ENCODE data around the gene DDX11.
"Not testable (repeated sequence)": the region's sequence is repeated elsewhere in the genome, so short reads cannot be mapped to it uniquely, and the experiment has no call there.

DDX11 gene

GRCh38 chr12:31099434-31099833 lies 25.8 kb downstream of the DDX11 start:
- not testable (repeated sequence) for DNase-seq (ENCODE audit: low read depth)

GRCh38 chr12:31100503-31101208 lies 27.0 kb downstream of the DDX11 start:
- DNase-seq (ENCODE audit: low read depth), result not testable (repeated sequence)

GRCh38 chr12:31102125-31102524 lies 28.5 kb downstream of the DDX11 start:
- not testable (repeated sequence) for DNase-seq (ENCODE audit: low read depth)

DNA sequence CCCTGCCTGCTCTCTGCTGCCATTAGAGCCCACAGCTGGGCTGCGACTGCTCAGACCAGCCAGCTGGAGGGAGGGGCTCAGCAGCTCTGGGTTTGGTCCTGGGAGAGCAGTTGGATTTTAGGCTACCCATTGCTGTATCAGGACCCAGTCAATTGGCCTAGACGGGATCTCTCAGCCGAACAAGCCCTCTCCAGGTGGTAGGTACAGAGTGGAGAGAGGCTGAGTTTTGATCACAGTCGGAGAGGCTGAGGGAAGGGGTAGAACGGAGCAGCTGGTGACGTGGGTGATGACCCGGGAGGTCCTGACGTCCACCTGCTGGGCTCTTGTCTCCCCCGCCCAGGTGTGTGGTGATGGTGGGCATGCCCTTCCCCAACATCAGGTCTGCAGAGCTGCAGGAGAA lies 28.9 kb downstream of the DDX11 start:
- not testable (repeated sequence) for DNase-seq (ENCODE audit: low read depth)

- DNase-seq (ENCODE audit: low read depth), result not testable (repeated sequence)
Measured at GRCh38 chr12:31103561-31103975, 29.9 kb downstream of the DDX11 start.

DNA sequence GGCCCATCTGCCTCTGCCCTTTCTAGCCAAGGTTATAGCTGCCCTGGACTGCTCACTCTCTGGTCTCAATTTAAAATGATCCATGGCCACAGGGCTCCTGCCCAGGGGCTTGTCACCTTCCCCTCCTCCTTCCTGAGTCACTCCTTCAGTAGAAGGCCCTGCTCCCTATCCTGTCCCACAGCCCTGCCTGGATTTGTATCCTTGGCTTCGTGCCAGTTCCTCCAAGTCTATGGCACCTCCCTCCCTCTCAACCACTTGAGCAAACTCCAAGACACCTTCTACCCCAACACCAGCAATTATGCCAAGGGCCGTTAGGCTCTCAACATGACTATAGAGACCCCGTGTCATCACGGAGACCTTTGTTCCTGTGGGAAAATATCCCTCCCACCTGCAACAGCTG lies 30.6 kb downstream of the DDX11 start:
- DNase-seq (ENCODE audit: low read depth), result not testable (repeated sequence)

DNA sequence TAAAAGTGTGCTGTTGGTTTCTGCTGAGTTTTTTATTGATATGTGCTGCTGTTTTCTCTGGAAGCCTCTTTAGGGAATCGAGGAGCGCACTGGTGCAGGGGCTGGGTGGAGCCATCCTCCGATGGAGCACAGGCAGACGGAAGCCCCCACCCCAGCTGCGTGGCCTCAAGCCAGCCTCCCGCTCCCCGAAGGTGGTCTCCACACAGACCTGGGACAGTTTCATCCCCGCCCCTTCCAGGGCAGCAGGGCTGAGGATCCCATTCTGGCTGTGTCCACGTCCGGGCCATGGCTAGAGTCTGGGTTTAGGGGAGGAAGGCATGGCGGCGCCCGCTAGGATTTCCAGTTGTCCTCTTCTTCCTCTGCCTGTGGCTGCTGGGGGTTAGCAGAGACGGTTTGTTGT lies 31.1 kb downstream of the DDX11 start:
- not testable (repeated sequence) for DNase-seq (ENCODE audit: low read depth)

DNA sequence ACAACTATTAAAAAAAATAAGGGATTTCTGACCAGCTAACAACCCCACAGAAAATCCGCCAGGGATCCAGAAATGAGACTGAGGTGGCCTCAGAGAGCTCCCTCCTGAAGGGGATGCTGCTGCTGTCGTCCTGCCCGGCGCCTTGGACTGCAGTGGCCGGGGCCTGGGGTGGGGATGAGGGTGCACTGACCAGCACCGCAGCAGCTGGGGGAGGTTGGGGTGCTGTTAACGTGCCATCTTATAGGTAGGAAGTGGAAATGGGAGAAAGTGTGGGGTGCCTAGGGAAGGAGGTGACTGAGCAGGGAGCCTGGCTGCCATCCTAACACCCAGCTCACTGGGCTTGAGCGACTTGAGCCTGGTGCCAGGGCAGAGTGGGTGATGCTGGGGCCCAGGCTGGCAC lies 32.0 kb downstream of the DDX11 start:
- no peak for DNase-seq (ENCODE audit: low read depth)

- DNase-seq (ENCODE audit: low read depth), result no peak
Measured at GRCh38 chr12:31106101-31106803, 32.6 kb downstream of the DDX11 start.

DNA sequence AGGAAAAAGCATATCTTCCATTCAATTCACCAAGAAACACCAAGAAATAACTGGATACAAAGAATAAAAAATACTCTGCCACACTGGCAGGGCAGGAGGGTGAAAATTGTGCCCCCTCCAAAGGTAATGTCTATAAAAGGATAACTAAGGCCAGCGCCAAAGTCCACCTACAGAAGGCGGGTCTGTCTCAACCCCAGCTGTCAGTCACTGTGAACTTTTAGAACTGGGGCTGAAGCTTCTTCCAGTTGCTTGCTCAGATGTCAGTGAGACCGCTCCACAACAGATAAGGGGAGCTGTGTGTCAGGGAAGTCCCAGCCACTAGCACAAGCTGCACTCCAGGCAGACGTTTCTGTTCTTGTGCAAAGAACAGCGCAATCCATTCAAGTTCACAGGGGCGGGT lies 36.1 kb downstream of the DDX11 start:
- DNase-seq (ENCODE audit: low read depth), result not testable (repeated sequence)

- not testable (repeated sequence) for DNase-seq (ENCODE audit: low read depth)
Measured at GRCh38 chr12:31110263-31110662, 36.6 kb downstream of the DDX11 start.

DNA sequence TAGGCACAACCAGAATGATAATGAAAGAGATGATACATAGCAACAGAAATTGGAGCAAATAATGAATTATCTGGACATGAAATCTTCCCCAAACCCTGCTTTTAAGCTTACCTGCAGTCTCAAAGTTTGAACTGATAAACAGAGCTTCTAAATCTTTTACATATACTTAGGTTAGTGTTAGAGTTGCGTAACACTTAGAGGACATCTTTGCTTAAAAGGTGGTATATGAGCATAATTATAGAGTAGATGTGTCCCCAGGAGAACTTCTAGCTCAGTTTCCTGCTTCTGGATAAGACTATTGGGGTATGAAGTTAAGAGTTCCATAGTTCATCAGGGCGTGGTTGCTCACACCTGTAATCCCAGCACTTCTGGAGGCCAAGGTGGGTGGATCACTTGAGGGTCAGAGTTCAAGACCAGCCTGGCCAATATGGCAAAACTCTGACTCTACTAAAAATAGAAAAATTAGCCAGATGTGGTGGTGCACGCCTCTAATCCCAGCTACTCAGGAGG lies 41.5 kb downstream of the DDX11 start:
- not testable (repeated sequence) for DNase-seq (ENCODE audit: low read depth)

DNA sequence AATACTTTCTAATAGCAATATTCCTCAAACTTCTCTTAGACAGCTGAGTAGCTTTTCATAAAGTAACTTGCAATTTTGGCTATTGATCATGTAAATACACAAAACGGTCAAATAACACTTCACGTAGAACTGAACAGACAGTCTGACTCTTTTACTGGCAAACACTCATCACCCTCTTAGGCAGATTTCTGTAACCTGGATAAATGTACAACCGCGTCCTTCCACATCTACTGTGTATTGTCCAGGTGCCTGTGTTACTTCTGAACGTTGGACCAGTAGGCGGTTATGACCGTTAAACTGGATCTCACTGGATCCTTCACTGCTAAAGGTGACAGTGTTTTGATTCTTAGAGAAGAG lies 43.2 kb downstream of the DDX11 start:
- DNase-seq (ENCODE audit: low read depth), result not testable (repeated sequence)

DNA sequence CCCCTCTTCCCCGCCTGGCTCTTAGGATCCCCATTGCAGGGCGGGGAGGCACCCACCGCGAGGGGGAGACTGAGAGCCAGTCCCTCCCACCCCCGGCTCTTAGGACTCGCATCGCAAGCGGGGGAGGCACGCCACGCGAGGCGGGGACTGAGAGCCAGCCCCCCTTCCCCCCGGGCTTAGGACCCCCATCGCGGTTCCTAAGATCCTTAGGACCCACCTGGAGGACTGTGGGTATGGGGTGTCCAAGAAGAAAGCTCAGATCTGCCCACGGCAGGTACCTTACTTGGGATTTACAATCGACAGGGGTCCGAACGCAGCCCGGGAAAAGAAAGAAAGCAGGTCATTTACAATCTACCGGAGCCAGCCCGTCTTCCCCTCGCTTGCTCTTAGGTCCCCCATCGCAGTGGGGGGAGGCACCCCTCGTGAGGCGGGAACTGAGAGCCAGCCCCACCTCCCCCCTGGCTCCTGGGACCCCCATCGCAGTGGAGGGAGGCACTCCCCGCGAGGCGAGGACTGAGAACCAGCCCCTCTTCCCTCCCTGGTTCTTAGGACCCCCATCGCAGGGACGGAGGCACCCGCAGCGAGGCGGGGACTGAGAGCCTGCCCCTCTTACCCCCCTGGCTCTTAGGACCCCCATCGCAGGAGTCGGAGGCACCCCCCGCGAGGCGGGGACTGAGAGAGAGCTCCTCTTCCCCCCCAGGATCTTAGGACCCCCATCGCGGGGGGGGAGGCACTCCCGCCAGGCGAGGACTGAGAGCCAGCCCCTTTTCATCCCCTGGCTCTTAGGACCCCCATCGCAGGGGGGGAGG lies 43.7 kb downstream of the DDX11 start:
- DNase-seq (ENCODE audit: low read depth), result peak; percentile 44

DNA sequence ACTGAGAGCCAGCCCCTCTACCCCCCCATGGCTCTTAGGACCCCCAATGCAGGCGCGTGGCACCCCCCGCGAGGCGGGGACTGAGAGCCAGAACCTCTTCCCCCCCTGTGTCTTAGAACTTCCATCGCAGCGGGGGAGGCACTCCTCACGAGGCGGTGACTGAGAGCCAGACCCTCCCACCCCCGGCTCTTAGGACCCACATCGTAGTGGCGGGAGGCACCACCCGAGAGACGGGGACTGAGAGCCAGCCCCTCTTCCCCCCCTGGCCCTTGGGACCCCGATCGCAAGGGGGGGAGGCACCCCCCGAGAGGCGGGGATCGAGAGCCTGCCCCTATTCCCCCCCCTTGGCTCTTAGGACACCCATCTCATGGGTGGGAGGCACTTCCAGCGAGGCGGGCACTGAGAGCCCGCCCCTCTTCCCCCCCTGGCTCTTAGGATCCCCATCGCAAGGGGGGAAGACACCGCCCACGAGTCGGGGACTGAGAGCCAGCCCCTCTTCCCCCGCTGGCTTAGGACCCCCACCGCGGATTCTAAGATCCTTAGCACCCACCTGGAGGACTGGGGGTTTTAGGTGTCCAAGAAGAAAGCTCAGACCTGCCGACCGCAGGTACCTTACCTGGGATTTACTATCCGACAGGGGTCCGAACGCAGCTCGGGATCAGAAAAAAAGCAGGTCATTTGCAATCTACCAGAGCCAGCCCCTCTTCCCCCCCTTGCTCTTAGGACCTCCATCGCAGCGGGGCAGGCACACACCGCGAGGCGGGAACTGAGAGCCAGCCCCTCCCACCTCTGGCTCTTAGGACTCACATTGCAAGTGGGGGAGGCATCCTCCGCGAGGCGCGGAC lies 44.9 kb downstream of the DDX11 start:
- DNase-seq (ENCODE audit: low read depth), result no peak

GRCh38 chr12:31119192-31119802 lies 45.6 kb downstream of the DDX11 start:
- no peak for DNase-seq (ENCODE audit: low read depth)

- no peak for DNase-seq (ENCODE audit: low read depth)
Measured at GRCh38 chr12:31119803-31120211, 46.1 kb downstream of the DDX11 start.

DNA sequence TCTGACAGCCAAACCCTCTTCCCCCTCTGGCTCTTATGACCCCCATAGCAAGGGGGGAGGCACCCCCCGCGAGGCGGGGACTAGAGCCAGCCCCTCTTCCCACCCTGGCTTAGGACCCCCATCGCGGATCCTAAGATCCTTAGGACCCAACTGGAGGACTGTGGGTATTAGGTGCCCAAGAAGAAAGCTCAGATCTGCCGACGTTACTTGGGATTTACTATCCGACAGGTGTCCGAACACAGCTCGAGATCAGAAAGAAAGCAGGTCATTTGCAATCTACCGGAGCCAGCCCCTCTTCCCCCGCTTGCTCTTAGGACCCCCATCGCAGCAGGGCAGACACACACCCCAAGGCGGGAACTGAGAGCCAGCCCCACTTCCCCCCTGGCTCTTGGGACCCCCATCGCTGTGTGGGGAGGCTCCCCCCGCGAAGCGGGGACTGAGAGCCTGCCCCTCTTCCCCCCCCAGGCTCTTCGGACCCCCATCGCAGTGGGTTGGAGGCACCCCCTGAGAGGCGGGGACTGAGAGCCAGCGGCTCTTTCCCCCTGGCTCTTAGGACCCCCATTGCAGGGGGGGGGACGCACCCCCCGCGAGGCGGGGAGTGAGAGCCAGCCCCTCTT lies 46.8 kb downstream of the DDX11 start:
- no peak for DNase-seq (ENCODE audit: low read depth)

DNA sequence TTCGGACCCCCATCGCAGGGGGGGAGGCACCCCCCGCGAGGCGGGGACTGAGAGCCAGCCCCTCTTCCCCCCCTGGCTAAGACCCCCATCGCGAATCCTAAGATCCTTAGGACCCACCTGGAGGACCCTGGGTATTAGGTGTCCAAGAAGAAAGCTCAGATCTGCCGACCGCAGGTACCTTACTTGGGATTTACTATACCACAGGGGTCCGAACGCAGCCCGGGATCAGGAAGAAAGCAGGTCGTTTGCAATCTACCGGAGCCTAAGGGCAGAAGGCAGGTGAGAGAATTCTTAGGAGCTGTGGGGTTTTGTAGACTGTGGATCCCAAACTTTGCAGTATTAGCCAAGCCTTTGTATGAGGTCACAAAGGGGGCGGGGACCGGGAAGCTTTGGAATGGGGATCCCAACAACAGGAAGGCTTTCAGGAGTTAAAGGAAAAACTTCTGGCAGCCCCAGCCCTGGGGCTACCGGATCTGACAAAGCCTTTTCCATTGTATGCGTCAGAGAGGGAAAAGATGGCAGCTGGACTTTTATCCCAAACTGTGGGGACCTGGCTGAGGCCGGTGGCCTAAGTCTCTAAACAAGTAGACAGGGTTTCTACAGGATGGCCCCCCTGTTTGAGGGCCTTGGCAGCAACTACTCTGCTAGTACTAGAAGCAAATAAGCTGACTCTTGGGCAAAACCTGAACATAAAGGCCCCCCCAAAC lies 47.5 kb downstream of the DDX11 start:
- not testable (repeated sequence) for DNase-seq (ENCODE audit: low read depth)

- no peak for DNase-seq (ENCODE audit: low read depth)
Measured at GRCh38 chr12:31122481-31122880, 48.8 kb downstream of the DDX11 start.

Data from stimulated activated CD8-positive, alpha-beta memory T cell treated with anti-CD3 and anti-CD28 coated beads, Interleukin-7, amount 100 ng/mL, for 24 hours (primary cell).